ENCODE data around the gene INTS7.

DNA sequence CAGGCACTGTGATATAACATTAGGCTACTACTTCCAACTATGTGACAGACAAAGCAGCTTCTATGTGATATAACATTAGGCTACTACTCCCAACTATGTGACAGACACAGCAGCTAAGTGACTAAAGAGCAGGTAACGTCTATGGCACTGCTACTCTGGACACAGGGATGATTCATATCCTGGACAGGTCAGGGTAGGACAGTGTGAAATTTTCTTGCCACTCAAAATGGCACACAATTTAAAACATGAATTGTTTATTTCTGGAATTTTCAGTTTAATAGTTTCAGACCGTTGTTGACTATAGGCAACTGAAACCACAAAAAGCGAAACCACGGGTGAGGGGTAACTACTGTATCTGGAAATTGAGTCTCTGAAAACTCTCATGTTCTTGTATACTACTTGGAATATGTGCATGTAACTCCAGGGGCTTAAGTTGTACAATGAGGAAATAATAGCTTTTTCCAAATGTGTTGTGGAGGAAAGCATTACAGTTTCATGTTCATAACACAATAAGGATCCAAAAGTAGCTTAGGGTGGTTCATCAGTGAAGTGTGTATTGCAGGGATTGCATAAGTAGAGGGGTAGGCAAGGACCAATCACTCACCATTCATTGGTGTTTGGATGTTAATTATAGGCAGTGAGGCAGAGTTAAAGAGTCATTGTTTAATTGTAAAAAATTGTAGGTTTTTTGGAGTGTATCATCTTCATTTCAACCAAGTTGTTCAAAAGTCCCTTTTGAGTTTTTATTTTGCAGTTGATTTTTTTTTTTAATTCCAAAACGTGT is 5.5 kb upstream of the INTS7 start:
- TF ChIP-seq, protein P1, sequence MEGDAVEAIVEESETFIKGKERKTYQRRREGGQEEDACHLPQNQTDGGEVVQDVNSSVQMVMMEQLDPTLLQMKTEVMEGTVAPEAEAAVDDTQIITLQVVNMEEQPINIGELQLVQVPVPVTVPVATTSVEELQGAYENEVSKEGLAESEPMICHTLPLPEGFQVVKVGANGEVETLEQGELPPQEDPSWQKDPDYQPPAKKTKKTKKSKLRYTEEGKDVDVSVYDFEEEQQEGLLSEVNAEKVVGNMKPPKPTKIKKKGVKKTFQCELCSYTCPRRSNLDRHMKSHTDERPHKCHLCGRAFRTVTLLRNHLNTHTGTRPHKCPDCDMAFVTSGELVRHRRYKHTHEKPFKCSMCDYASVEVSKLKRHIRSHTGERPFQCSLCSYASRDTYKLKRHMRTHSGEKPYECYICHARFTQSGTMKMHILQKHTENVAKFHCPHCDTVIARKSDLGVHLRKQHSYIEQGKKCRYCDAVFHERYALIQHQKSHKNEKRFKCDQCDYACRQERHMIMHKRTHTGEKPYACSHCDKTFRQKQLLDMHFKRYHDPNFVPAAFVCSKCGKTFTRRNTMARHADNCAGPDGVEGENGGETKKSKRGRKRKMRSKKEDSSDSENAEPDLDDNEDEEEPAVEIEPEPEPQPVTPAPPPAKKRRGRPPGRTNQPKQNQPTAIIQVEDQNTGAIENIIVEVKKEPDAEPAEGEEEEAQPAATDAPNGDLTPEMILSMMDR (IDR thresholded peaks at IDR 0.05; ENCODE audit: low read depth, low read length), result no peak
- TF ChIP-seq, protein P2, sequence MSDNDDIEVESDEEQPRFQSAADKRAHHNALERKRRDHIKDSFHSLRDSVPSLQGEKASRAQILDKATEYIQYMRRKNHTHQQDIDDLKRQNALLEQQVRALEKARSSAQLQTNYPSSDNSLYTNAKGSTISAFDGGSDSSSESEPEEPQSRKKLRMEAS (IDR thresholded peaks at IDR 0.05; ENCODE audit: low read depth, low read length), result no peak
- TF ChIP-seq POLR2A (IDR thresholded peaks at IDR 0.05; ENCODE audit: extremely low read depth, insufficient read length), result no peak
